Lower leg skin (tissue), 3 donors: ENCODE results near the gene CHN2.

Experiments used
- POLR2A ChIP-seq, 2 donors: fragments of 450-650 bp; IDR thresholded peaks; one replicate each; pipeline ENCODE4 v1.6.1; 2016 to 2017; ENCODE audit warnings: antibody characterized with exemption in 2 of 2, mild to moderate bottlenecking in 1 of 2, moderate library complexity in 1 of 2
- TF ChIP-seq, protein P1 (sequence below), 3 donors: fragments of 450-650 bp; IDR thresholded peaks; one replicate each; pipeline ENCODE4 v1.5.1; 2016; ENCODE audit warnings: antibody characterized with exemption in 3 of 3, mild to moderate bottlenecking in 3 of 3, moderate library complexity in 2 of 3

DNA sequence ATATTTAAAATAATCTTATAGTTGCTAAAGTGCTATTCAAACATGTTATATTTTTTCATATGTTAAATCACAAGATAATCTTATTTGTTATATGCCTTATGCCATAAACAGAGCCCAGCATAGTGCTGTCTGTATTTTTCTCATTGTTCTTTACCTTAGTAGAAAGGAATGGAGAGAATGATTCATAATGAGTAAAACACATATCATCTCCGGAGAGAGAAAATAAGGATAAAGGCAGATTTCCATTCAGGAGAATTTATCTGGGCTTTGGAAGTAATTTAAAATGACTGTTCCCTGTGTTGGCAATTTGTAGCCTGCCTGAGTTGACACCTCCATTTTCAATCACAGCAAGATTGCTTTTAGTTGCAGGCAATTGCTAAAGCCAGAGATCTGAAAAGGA lies 30.2 kb downstream of the CHN2 start:
- TF ChIP-seq, protein P1, sequence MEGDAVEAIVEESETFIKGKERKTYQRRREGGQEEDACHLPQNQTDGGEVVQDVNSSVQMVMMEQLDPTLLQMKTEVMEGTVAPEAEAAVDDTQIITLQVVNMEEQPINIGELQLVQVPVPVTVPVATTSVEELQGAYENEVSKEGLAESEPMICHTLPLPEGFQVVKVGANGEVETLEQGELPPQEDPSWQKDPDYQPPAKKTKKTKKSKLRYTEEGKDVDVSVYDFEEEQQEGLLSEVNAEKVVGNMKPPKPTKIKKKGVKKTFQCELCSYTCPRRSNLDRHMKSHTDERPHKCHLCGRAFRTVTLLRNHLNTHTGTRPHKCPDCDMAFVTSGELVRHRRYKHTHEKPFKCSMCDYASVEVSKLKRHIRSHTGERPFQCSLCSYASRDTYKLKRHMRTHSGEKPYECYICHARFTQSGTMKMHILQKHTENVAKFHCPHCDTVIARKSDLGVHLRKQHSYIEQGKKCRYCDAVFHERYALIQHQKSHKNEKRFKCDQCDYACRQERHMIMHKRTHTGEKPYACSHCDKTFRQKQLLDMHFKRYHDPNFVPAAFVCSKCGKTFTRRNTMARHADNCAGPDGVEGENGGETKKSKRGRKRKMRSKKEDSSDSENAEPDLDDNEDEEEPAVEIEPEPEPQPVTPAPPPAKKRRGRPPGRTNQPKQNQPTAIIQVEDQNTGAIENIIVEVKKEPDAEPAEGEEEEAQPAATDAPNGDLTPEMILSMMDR (IDR thresholded peaks at IDR 0.05), result no peak
- TF ChIP-seq POLR2A (IDR thresholded peaks at IDR 0.05), result no peak
